B cell (primary cell): ENCODE results near the gene TMEM30A. TPM values are rescaled to one million over a fixed set of nuclear protein-coding genes. Genes with fewer than 3 reads are reported as not detected.

ENCODE experiments used
- ATAC-seq: fragments of 200-7000 bp; cut with Tn5 transposase; one replicate; pipeline ENCODE4 v1.10.0; 2021; ENCODE audit warnings: low read depth, mild to moderate bottlenecking, moderate number of reproducible peaks, moderate library complexity
- CTCF ChIA-PET: fragments of 350-600 bp; sonication (Branson Sonifier 250); formaldehyde crosslinking; loops from one replicate; lab custom pipeline; 2021; ENCODE audit warnings: antibody characterized with exemption, inconsistent platforms; lab: Charles Lee
- POLR2A ChIA-PET: fragments of 350-600 bp; sonication (Branson Sonifier 250); formaldehyde crosslinking; loops from one replicate; lab custom pipeline; 2021; ENCODE audit warnings: antibody characterized with exemption; lab: Charles Lee
- DNase-seq: peaks from one replicate; pipeline ENCODE4 v3.0.0; 2013
- H2AFZ ChIP-seq: 2 replicates; pipeline ENCODE4 v1.6.1; 2012; ENCODE audit warnings: mild to moderate bottlenecking, low read depth, low read length; ENCODE audit not compliant: insufficient read depth, poor library complexity, severe bottlenecking
- H3K27ac ChIP-seq, 2 donors: 1 replicate in 1 of 2; 2 replicates in 1 of 2; pipeline ENCODE4 v1.5.1; 2012 to 2013; ENCODE audit warnings: low read length in 2 of 2, mild to moderate bottlenecking in 2 of 2, moderate library complexity in 1 of 2
- H3K27me3 ChIP-seq, 4 experiments: fragments of 200-600 bp in 1 of 4; sonication (generic) in 1 of 4; replicated peaks in 1 of 4; 1 replicate in 2 of 4; 2 replicates in 2 of 4; pipeline versions ENCODE4 v1.6.1 to v1.7.0; 2013 to 2016; ENCODE audit warnings: low read length in 3 of 4, mild to moderate bottlenecking in 2 of 4, mixed read lengths in 1 of 4, moderate library complexity in 1 of 4; ENCODE audit not compliant: insufficient read depth in 4 of 4, control insufficient read depth in 3 of 4; ENCODE audit errors: control extremely low read depth in 1 of 4
- H3K36me3 ChIP-seq, 2 experiments: replicated peaks in 1 of 2; 1 replicate in 1 of 2; 2 replicates in 1 of 2; pipeline versions ENCODE4 v1.6.1 to v1.7.1; 2013; ENCODE audit warnings: low read length in 1 of 2; ENCODE audit not compliant: insufficient read depth in 2 of 2, control insufficient read depth in 1 of 2; ENCODE audit errors: control extremely low read depth in 1 of 2, extremely low read depth in 1 of 2
- H3K4me1 ChIP-seq, 2 donors: fragments of 200-600 bp in 1 of 2; sonication (generic) in 1 of 2; 1 replicate in 1 of 2; 2 replicates in 1 of 2; pipeline versions ENCODE4 v1.5.1 to v1.6.1; 2013 to 2017; ENCODE audit warnings: low read length in 2 of 2; ENCODE audit not compliant: control insufficient read depth in 2 of 2, insufficient read depth in 2 of 2
- H3K4me2 ChIP-seq: replicated peaks from 2 replicates; pipeline ENCODE3; 2012; ENCODE audit warnings: mild to moderate bottlenecking, low read depth, low read length; ENCODE audit not compliant: poor library complexity, severe bottlenecking
- H3K4me3 ChIP-seq, 5 experiments: fragments of 200-600 bp in 1 of 5; sonication (generic) in 1 of 5; 1 replicate in 3 of 5; 2 replicates in 2 of 5; pipeline versions ENCODE4 v1.5.1 to v1.7.0; 2011 to 2016; ENCODE audit warnings: low read length in 4 of 5, mild to moderate bottlenecking in 4 of 5, low read depth in 2 of 5, control low read depth in 1 of 5, moderate library complexity in 1 of 5; ENCODE audit not compliant: insufficient read depth in 1 of 5; ENCODE audit errors: control extremely low read depth in 1 of 5, extremely low read depth in 1 of 5
- H3K79me2 ChIP-seq: fragments of 200-600 bp; sonication (generic); one replicate; pipeline ENCODE4 v1.6.0; 2016; ENCODE audit warnings: low read length; ENCODE audit not compliant: control insufficient read depth, insufficient read depth
- H3K9ac ChIP-seq: fragments of 200-600 bp; sonication (generic); 2 replicates; pipeline ENCODE4 v1.6.1; 2017; ENCODE audit warnings: mild to moderate bottlenecking, low read length, moderate library complexity
- H3K9me3 ChIP-seq, 3 donors: one replicate each; pipeline versions ENCODE4 v1.6.1 to v1.7.1; 2013; ENCODE audit warnings: low read length in 2 of 3; ENCODE audit not compliant: control insufficient read depth in 2 of 3, insufficient read depth in 1 of 3; ENCODE audit errors: control extremely low read depth in 1 of 3
- H4K20me1 ChIP-seq: 2 replicates; pipeline ENCODE4 v1.6.0; 2012; ENCODE audit warnings: mild to moderate bottlenecking, low read length; ENCODE audit not compliant: insufficient read depth, control insufficient read depth, poor library complexity, severe bottlenecking
- H3K27ac Mint-ChIP-seq: one replicate; pipeline ENCODE4 v1.8.0; 2021; ENCODE audit warnings: mixed read lengths
- H3K27me3 Mint-ChIP-seq: one replicate; pipeline ENCODE4 v1.8.0; 2021; ENCODE audit warnings: mixed read lengths
- H3K4me1 Mint-ChIP-seq: one replicate; pipeline ENCODE4 v1.8.0; 2021; ENCODE audit warnings: mixed read lengths
- H3K4me3 Mint-ChIP-seq: one replicate; pipeline ENCODE4 v1.8.0; 2021; ENCODE audit warnings: mixed read lengths
- H3K9me3 Mint-ChIP-seq: one replicate; pipeline ENCODE4 v1.8.0; 2022; ENCODE audit warnings: mixed read lengths; ENCODE audit not compliant: insufficient read depth
- CTCF ChIP-seq: fragments of 200-600 bp; IDR thresholded peaks from one replicate; pipeline ENCODE4 v1.8.0; 2022; ENCODE audit warnings: antibody characterized with exemption, mild to moderate bottlenecking
- EZH2 ChIP-seq: IDR thresholded peaks from 2 replicates; pipeline ENCODE4 v1.6.1; 2012; ENCODE audit warnings: borderline replicate concordance, low read depth, mild to moderate bottlenecking, moderate library complexity, low read length; ENCODE audit not compliant: insufficient read depth, poor library complexity, severe bottlenecking
- WGBS: methylation state at CpG from one replicate; pipeline ENCODE4 v1.1.5; 2013; ENCODE audit warnings: missing lambda C conversion rate; ENCODE audit not compliant: insufficient coverage; 5-methylcytosine and 5-hydroxymethylcytosine counted together
- intact Hi-C: fragments of 100-400 bp; cut with micrococcal nuclease; formaldehyde crosslinking; loops from one replicate; pipeline ENCODE4 v1.10.0; 2022
- polyA minus RNA-seq: library from RNA; depleted of rRNA, polyadenylated mRNA; stranded (reverse); fragments of >200 nt; gene quantifications from 2 replicates; pipeline ENCODE4 v1.2.3, GENCODE V29; 2012
- polyA plus RNA-seq: library from polyadenylated mRNA; depleted of rRNA; stranded (reverse); fragments of >200 nt; gene quantifications from 2 replicates; pipeline ENCODE4 v1.2.3, GENCODE V29; 2012
- total RNA-seq, 2 donors: library from RNA; stranded (reverse); fragments of 120-200 nt in 1 of 2; gene quantifications; 1 replicate in 1 of 2; 2 replicates in 1 of 2; pipeline versions ENCODE4 v1.2.3 to v1.2.4, GENCODE V29; 2013 to 2022

TMEM30A gene
- total RNA-seq (53.9 and 55.3 TPM in 2 replicates), polyA plus RNA-seq (4.7 and 7.5 TPM in 2 replicates), polyA minus RNA-seq (12.3 and 15.1 TPM in 2 replicates)
- total RNA-seq (2013): 38.2 TPM

GRCh38 chr6:75284632-75285282 is at the start of gene TMEM30A:
Gene TMEM30A, minus strand, starts transcription at chr6:75284792. Its CDS starts 154 bp downstream, at chr6:75284638.
- Histone ChIP-seq H3K9me3 (no peaks in the 10 kb centered on the region), H3K9ac (peak within 1 kb of the TSS; percentile 91), H3K4me1 (peaks cover 15 to 28% of the 10 kb centered on the region in 2 donors), H3K27me3 (no peaks in the 10 kb centered on the region), H2AFZ (peak within 1 kb of the TSS; percentile 77), H3K36me3 (no peaks in the 10 kb centered on the region), H3K4me2 (peak within 1 kb of the TSS; percentile 89), H3K79me2 (peaks cover 81% of the 10 kb centered on the region), H3K4me3 (peak within 1 kb of the TSS; percentile 76 to 96 (median 92)), H3K27ac (peak within 1 kb of the TSS; percentile 78 to 94), H4K20me1 (peaks cover 9% of the 10 kb centered on the region)
- no peak within 1 kb of the TSS for H3K27ac Mint-ChIP-seq
- intact Hi-C loops: loop anchor here (1.0 to 10.0 kb wide), 6 partner anchors 13 to 1820 kb away; partner anchors contain the start of genes COX7A2 and MTO1
- no peak within 1 kb of the TSS for H3K4me3 Mint-ChIP-seq
- POLR2A ChIA-PET: interaction anchor here (0.5 to 2.1 kb wide), 4 partner anchors 41 to 1769 kb away, joined by 3 to 11 read pairs (median 3); partner anchors contain the start of genes COX7A2, SENP6 and SLC17A5
- H3K27me3 Mint-ChIP-seq: no peaks in the 10 kb centered on the region
- no peak for TF ChIP-seq CTCF
- no peak for TF ChIP-seq EZH2
- peak; percentile 96 for ATAC-seq
- H3K4me1 Mint-ChIP-seq: peaks cover 23% of the 10 kb centered on the region
- peak; percentile 98 for DNase-seq
- WGBS: under 1% methylated on average over 51 of the region's 55 CpGs
- no peaks in the 10 kb centered on the region for H3K9me3 Mint-ChIP-seq
- CTCF ChIA-PET: interaction anchor here (0.8 to 2.5 kb wide), 6 partner anchors 12 to 76 kb away, joined by 3 to 8 read pairs (median 7); partner anchors contain the start of gene COX7A2

GRCh38 chr6:75333676-75334200 is 49.1 kb upstream of the TMEM30A start:
- no CpG with 5 or more reads among the region's 2 CpGs for WGBS
- H3K9ac ChIP-seq: no peak overlapping the region

More at GRCh38 chr6:75333676-75334200, 49.1 kb upstream of the TMEM30A start:
- DNase-seq (no peak), ATAC-seq (no peak)
- peaks cover 23% of the 10 kb centered on the region for H3K27me3 Mint-ChIP-seq
- H3K27ac Mint-ChIP-seq: no peak overlapping the region
- H3K27me3 ChIP-seq: peaks cover 0 to 2% (median 0%) of the 10 kb centered on the region in 4 experiments
- no peaks in the 10 kb centered on the region for H3K79me2 ChIP-seq
- H3K9me3 Mint-ChIP-seq: no peaks in the 10 kb centered on the region
- intact Hi-C loops: no loop called here
- no peak overlapping the region for H3K4me3 Mint-ChIP-seq
- no peaks in the 10 kb centered on the region for H4K20me1 ChIP-seq
- no peak overlapping the region for H2AFZ ChIP-seq
- H3K4me1 ChIP-seq: no peaks in the 10 kb centered on the region
- TF ChIP-seq CTCF: no peak
- no peak for TF ChIP-seq EZH2
- ChIA-PET CTCF (no interaction called here), POLR2A (no interaction called here)
- no peaks in the 10 kb centered on the region for H3K4me1 Mint-ChIP-seq
- no peaks in the 10 kb centered on the region for H3K36me3 ChIP-seq
- H3K4me2 ChIP-seq: no peak overlapping the region
- no peak overlapping the region for H3K4me3 ChIP-seq
- no peak overlapping the region for H3K27ac ChIP-seq
- H3K9me3 ChIP-seq: no peaks in the 10 kb centered on the region
